HG02943 (cell line): ENCODE results near the gene LRCH3.
"Not testable (repeated sequence)": the region's sequence is repeated elsewhere in the genome, so short reads cannot be mapped to it uniquely, and the experiment has no call there.

Experiments
- ATAC-seq: cut with Tn5 transposase; IDR thresholded peaks from one replicate; pipeline ENCODE4 v1.9.1; 2021; ENCODE audit warnings: mild to moderate bottlenecking, low read depth, moderate library complexity; ENCODE audit not compliant: unreplicated experiment

Gene LRCH3

DNA sequence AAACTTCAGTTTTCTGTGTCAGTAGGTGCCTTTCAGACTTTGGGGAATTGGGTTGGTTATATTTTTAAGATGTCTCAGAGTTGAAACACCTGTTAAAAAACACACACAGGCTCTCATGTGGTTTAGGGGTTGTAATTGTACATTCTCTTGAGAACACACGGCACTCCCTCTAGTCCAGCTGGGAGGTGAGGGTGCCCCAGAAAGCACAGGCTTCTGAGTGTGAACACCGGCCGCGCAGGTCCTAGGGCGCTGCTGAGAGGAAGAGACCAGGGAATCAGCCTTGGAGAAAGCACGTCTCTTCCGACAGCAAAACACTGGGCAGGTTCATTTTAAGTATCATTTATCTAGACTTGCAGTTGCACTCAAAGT, 90.9 kb downstream of the LRCH3 start:
- ATAC-seq, result no peak

DNA sequence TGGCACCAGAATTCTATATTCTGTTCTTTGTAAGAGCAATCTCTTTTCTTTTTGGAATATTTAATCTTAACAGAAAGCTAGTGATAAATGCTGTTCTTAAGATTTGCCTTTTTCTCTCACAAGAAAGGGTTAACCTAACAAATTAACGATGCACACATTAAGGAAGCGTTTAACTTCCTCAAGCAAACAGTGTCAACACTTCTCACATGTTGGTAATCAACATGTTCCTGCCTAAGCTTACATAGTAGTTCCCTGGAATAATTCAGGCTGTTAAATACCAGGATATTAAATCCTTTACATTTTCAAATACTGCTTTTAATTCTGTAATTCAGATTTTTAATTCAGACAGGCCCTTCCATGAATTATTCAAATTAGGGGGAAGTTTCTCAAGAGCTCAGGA, 91.5 kb downstream of the LRCH3 start:
- ATAC-seq, result no peak

DNA sequence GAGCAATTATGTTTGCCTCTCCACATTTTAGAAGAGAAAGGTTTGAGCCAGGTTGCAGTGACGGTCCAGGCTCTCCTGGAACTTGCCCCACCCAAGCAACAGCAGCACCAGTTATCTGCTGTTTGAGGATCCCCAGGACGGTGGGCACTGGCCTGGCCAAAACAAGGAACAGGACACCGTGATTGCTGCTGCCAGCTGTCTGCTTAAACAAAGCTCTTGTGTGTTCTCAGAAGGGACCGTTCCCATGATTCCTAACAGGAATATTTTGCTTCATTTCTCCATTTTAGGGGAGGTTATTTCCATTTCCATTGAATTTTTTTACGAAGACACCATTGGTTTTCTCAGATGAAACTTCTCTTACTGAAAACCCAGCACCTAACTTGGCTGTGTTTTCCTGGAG, 92.5 kb downstream of the LRCH3 start:
- no peak for ATAC-seq

DNA sequence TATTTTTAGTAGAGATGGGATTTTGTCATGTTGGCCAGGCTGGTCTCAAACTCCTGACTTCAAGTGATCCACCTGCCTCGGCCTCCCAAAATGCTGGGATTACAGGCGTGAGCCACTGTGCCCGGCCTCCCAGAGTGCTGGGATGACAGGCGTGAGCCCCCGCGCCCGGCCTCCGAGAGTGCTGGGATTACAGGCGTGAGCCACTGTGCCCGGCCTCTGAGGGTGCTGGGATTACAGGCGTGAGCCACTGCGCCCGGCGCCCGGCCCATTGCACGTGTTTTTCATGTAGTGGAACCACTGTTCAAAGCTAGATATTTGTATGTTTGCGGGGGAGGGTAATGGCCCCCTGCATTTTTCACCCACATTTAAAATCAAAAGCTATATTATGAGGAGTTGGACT, 93.3 kb downstream of the LRCH3 start:
- not testable (repeated sequence) for ATAC-seq

DNA sequence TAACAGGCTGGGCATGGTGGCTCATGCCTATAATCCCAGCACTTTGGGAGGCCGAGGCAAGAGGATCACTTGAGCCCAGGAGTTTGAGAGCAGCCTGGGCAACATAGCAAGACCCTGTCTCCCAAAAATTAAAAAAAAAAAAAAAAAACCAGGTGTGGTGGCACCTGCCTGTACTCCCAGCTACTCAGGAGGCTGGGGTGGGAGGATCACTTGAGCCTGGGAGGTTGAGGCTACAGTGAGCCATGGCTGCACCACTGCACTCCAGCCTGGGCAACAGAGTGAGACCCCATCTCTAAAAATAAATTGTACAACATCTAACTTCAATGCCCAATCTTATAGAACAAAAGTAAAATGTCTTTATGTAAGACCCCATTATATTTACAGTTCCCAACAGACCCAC, 95.0 kb downstream of the LRCH3 start:
- ATAC-seq, result not testable (repeated sequence)

DNA sequence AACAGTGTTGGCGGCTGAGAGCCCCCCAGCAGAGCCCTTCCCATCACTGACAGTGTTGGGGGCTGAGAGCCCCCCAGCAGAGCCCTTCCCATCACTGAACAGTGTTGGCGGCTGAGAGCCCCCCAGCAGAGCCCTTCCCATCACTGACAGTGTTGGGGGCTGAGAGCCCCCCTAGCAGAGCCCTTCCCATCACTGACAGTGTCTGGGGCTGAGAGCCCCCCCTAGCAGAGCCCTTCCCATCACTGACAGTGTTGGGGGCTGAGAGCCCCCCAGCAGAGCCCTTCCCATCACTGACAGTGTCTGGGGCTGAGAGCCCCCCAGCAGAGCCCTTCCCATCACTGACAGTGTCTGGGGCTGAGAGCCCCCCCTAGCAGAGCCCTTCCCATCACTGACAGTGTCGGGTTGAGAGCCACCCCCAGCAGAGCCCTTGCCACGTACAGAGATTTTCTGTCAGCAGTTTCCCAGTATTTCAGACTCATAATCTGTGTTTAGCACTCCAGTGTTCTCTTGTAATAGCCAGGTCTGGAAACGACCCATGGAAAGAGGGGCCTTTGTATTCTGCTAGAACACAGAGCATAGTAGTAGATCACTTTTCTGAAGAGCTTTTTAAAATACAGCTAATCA, 96.5 kb downstream of the LRCH3 start:
- ATAC-seq, result not testable (repeated sequence)

DNA sequence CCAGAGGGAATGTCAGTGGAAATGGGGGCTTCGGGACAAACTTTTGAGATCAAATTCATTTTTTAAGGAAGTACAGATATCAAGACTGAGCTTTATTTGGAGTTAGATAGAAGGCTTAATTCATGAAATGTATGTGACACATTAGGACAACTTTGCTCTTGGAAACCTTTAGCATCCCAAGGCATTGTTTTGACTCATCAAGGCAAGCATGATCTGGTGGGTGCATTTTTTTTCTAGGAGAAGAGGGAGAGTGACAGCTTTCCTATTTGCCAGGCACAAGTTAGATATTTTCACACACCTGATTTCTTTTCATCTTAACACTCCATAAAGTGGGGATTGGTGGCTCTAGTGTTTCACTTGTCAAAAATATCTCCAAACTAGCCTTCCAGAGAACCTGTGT, 97.5 kb downstream of the LRCH3 start:
- no peak for ATAC-seq

DNA sequence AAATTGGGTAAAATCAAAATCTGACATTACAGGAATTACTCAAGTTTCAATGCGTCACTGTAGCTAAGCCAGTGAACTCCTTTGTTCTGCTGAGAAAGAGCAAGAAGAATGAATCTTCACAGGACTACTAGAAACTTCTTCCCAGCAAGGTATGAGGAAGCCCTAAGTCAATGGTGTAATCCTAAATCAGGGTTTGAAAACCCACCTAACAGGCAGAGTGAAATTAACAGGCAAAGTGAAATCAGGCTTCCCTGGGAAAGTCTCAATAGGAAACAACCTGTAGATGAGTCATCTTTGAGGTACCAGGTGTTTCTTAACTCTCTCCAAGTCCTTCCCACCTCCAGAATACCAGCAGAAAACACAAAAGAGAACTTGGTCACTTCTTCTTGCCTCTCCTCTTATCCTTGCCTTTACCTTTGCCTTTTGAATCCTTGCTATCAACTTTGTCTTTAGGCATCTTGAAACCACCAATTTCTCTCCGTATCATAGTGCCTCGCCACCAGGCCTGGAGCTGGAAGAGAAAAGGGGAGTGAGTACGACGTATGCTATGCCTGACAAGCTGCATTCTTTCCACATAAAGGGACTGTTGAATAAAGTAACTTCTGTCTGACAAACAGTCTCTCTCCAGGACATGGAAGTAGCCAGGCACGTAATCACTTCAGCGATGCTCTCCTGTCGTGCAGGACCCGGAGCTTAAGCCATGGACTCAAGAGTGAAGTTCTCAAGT, 98.3 kb downstream of the LRCH3 start:
- no peak for ATAC-seq

DNA sequence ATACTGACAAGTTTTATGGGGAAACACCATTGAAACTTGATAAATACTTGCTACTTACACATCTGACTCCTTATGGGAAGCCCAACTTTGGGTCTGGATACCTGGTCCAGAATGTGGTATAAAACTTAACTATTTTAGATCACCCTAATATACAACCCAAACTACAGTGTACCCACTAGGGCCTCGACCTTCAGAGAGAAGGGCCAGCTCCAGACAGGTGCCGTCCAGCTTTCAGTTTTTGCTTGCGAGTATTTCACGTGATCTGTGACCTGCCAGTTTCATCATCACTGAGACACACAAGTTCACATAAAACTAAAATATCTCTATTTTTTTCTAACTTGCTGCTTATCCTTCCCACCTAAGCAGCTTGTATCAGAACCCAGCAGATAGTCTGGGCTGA, 99.6 kb downstream of the LRCH3 start:
- no peak for ATAC-seq

DNA sequence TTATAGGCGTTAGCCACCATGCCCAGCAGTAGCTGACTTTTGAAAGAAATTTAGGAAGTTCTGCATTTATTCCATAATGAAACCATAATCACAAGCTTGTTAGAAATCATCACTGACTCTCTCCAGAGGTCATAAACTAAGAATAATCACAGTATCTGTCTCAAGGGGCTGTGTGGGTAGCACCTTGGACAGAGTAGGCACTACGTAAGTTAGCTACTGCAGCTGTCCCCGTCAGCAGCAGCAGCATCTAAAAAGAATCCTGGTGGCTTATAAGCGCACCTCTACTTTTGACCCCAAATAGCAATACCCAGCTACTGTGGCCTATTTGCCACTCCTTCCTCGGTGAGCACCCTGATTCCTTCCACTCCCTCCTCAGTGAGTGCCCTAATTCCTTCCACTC, 101.1 kb downstream of the LRCH3 start:
- no peak for ATAC-seq

DNA sequence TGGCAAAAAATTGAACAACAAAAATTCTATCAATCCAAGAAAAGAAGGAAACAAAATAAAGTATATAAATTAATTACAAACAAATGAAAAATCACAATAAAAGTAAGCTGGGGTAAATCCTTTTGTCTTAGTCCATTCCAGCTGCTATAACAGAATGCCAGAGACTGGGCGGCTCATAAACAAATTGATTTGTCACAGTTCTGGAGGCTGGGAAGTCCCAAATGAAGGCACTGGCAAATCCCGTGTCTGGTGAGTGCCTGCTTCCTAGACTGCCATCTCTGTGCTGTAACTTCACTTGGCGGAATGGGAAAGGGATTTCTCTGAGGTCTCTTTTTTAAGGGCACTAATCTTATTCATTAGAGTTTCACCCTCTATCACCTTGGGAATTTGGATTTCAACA, 105.4 kb downstream of the LRCH3 start:
- no peak for ATAC-seq

DNA sequence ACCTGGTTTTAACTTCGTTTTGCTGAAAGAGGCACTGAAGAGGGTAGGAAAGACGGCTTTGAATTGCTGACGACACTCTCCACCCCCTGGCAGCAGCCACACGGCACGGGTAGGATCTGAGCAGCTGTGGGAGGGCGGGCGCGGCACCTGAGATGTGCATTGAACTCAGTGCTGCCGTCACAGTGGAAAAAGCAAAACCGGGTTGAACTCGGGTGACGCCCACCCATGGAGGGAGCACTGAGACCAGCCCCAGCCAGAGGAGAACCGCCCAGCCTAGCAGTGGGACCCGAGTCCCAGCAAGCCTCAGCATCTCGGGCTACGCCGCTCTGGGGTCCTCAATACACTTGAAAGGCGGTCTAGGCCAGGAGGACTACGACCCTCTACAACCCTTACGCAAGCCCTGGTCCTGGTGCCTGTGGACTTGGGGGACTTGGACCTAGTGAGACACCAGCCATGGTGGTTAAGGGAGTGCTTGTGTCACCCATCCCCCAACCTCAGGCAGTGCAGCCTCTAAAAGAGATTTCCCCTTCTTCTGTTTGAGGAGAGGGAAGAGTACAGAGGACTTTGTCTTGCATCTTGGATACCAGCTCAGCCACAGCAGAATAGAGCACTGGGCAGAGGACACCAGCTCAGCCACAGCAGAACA, 108.9 kb downstream of the LRCH3 start:
- ATAC-seq, result no peak

DNA sequence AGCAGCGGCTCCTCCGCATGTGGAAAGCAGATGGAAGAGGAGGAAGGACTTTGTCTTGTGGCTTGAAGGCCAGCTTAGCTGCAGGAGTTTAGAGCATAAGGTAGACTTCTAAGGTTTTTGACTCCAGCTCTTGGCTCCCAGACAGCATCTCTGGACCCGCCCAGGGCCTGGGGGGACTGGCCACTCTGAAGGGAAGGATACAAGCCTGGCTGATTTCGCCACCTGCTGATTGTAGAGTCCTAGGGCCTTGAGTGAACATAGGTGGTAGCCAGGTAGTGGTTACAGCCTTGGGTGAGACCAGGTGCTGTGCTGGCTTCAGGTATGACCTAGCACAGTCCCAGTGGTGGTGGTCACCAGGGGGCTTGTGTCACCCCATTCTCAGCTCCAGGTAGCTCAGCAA, 110.6 kb downstream of the LRCH3 start:
- ATAC-seq, result no peak

DNA sequence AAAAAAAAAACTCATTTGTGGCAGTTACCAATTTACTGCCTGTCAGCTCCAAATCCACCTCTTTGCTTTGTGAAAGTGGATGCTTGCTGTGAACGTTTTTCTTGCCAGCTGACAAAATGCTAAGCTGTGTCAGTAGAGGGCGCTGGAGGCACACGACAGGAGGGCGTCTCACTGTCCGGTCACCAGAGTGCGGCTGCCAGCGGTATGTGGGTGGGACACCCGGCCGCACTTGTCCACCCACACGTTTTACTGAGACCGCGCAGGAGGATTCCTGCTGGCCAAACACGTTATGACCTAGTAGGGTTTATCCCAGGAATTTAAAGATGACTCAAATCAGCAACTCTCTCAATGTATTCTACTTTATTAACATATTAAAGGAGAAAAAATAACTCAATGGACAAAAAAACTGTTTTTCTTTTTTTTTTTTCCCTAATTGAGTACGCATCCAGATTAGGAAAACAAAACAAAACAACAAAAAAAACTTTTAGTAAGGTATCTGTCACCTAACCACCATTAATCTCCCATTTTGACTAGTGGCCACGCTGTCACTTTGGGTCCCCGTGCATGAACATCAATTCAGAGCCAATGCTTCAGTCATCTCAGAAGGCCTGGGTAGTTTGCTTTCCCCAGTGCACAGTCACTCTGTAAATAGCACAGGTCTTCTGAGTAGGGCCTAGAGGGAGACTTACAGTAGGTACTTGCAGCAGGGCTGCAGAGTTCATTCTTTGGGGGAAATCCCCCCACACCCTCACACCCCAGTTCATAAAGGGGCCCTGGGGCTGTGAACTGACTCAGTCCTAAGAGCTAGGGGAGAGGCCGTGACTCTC, 115.2 kb downstream of the LRCH3 start:
- peak; percentile 57 for ATAC-seq

DNA sequence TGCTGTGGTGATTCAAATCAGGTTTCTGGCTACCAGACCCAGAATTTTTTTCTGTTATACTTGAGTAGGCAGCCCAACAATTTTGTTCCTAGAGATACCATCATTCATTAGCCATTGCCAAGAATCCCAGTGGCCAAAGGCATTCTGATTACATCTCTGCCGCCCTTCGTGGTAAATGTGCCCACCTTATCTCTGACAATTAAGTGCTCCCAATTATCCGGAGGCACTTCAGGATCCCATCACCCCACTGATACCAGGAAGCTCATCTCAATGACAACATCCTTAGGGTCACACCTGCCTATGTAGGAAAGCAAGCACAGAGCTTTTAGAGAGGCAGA, 115.8 kb downstream of the LRCH3 start:
- ATAC-seq, result no peak

DNA sequence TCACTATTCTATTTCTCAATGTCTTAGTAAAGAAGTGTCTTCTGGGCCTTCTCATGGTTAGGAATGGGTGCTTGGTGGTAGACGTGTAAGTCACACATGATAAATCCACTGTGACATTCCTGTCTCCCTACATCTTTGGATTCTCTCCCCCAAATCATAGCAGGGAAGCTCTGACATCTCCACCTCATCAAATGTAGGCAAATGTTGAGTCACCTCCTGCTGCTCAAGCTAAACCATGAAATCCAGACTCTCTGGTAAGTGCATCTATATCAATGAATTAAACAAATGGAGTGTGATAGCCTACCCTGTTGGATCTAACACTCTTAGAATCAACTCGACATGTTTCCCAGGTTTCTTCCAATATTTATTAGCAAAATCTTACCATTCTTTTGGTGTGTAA, 116.1 kb downstream of the LRCH3 start:
- no peak for ATAC-seq

DNA sequence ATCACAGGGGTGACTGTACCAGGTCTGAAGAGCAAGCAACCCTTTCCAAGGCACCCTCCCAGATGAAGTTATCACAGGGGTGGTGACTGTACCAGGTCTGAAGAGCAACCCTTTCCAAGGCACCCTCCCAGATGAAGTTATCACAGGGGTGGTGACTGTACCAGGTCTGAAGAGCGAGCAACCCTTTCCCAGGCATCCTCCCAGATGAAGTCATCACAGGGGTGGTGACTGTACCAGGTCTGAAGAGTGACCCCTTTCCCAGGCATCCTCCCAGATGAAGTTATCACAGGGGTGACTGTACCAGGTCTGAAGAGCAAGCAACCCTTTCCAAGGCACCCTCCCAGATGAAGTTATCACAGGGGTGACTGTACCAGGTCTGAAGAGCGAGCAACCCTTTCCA, 117.5 kb downstream of the LRCH3 start:
- ATAC-seq, result not testable (repeated sequence)

DNA sequence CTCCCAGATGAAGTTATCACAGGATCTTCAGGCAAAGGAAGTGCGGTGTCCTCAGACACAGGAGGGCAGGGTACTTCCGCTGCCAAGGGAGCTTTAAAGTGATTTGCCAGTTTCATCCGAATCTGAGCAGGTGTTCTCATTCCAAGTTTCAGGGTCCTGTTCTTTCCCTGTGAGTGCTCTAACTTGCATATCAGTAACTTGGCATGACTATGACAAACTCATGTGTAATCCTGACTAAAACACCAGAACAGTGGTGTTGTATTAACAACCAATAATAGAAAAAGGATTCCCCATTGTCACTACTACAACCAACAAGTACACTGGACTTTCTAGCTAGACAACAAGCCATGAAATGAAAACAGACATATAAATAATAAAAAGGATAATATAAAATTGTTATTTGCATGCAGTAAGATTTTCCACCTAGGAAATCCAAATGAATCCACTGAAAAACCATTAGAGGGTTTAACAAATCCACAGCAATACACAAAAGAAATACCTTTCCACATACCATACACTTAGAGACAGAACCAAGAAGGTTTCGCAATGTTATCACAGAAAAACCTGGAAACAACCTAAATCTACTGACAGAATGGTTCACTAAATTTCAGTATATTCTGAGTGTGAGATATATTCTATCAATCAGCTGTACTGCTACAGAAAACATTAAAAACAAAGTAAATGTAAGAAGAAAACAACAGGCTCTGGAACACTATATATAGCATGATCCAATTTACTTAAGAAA, 118.1 kb downstream of the LRCH3 start:
- no peak for ATAC-seq

DNA sequence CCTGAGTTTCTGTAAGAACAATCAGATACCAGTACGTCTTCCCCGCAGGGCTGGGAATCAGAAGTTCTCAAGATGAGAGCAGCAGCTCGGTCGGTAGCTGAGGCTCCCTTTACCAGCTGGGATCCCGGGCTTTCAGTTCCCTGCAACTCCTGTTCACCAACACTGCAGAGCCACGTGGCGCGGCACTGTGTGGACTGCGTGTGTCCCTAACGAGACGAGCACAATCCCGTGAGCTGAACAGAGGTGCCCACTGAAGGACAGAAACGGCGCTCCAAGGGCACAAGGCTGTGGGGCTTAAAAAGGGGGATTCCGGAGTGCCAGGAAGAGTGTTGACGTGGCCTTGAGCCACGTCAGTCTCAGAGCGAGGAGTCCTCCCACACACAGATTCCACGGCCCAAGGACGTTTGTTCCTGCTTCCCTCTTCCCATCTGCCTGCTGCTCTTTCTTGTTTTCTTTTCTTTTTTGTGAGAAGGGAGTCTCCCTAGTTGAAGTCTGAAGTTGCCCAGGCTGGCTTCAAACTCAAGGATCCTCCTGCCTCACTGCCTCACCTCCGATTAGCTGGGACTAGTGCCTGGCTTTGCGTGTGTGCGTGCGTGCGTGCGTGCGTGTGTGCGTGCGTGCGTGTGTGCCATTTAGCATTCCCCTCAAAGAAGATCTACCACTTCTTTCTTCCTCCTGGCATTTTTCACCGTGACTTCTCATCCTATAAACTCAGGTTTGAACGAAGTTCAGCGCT, 121.9 kb downstream of the LRCH3 start:
- no peak for ATAC-seq
